HEK293 (cell line): ENCODE data around the gene POLDIP2.

Source experiments
- GFI1B ChIP-seq: fragments of 450-650 bp; formaldehyde crosslinking; IDR thresholded peaks from 2 replicates; pipeline ENCODE4 v1.5.1; 2016; ENCODE audit warnings: missing biosample characterization, missing genetic modification characterization
- GLI2 ChIP-seq: fragments of 450-650 bp; formaldehyde crosslinking; IDR thresholded peaks from 2 replicates; pipeline ENCODE4; 2017; ENCODE audit warnings: missing biosample characterization, missing genetic modification characterization, low read depth, borderline replicate concordance
- HOXC10 ChIP-seq: sonication (generic); formaldehyde crosslinking; IDR thresholded peaks from 2 replicates; pipeline ENCODE4 v1.8.1; 2023; ENCODE audit warnings: mild to moderate bottlenecking, missing genetic modification reagents
- KLF10 ChIP-seq: fragments of 450-650 bp; IDR thresholded peaks from 2 replicates; pipeline ENCODE4 v1.5.1; 2018; ENCODE audit warnings: missing biosample characterization, mild to moderate bottlenecking, missing genetic modification characterization
- KLF17 ChIP-seq: fragments of 450-650 bp; formaldehyde crosslinking; IDR thresholded peaks from 2 replicates; pipeline ENCODE4 v1.5.1; 2016; ENCODE audit warnings: missing biosample characterization, missing genetic modification characterization
- PBX3 ChIP-seq: sonication (generic); formaldehyde crosslinking; IDR thresholded peaks from 2 replicates; pipeline ENCODE4 v1.8.1; 2022; ENCODE audit warnings: mild to moderate bottlenecking, moderate library complexity, missing genetic modification reagents
- PRDM1 ChIP-seq: fragments of 450-650 bp; formaldehyde crosslinking; IDR thresholded peaks from 2 replicates; pipeline ENCODE4; 2016; ENCODE audit warnings: missing biosample characterization, missing genetic modification characterization
- PRDM2 ChIP-seq: fragments of 450-650 bp; formaldehyde crosslinking; IDR thresholded peaks from 2 replicates; pipeline ENCODE4 v1.5.1; 2016; ENCODE audit warnings: missing biosample characterization, missing genetic modification characterization, borderline replicate concordance
- PRDM6 ChIP-seq: fragments of 450-650 bp; formaldehyde crosslinking; IDR thresholded peaks from 2 replicates; pipeline ENCODE4 v1.5.1; 2017; ENCODE audit warnings: missing biosample characterization, missing genetic modification characterization
- SALL2 ChIP-seq: fragments of 450-650 bp; formaldehyde crosslinking; IDR thresholded peaks from 2 replicates; pipeline ENCODE4 v1.5.0; 2017; ENCODE audit warnings: missing biosample characterization, mild to moderate bottlenecking, missing genetic modification characterization, borderline replicate concordance
- SETDB1 ChIP-seq: IDR thresholded peaks from one replicate; pipeline ENCODE4 v1.6.1; 2017; ENCODE audit warnings: mild to moderate bottlenecking, low read length, moderate library complexity, mixed read lengths; ENCODE audit not compliant: insufficient read length
- YY1 ChIP-seq: fragments of 450-650 bp; formaldehyde crosslinking; IDR thresholded peaks from 2 replicates; pipeline ENCODE4 v1.5.1; 2018; ENCODE audit warnings: missing biosample characterization, missing genetic modification characterization
- ZBTB7A ChIP-seq: fragments of 450-650 bp; formaldehyde crosslinking; IDR thresholded peaks from 2 replicates; pipeline ENCODE4 v1.5.1; 2016; ENCODE audit warnings: low read depth, missing biosample characterization, missing genetic modification characterization
- ZIC2 ChIP-seq: fragments of 450-650 bp; formaldehyde crosslinking; IDR thresholded peaks from 2 replicates; pipeline ENCODE4 v1.5.1; 2016; ENCODE audit warnings: missing biosample characterization, missing genetic modification characterization
- ZNF133 ChIP-seq: fragments of 450-650 bp; formaldehyde crosslinking; IDR thresholded peaks from 2 replicates; pipeline ENCODE4 v1.5.1; 2016; ENCODE audit warnings: missing biosample characterization, missing genetic modification characterization
- ZNF146 ChIP-seq: fragments of 450-650 bp; formaldehyde crosslinking; IDR thresholded peaks from 2 replicates; pipeline ENCODE4 v1.5.1; 2016; ENCODE audit warnings: missing biosample characterization, missing genetic modification characterization
- ZNF214 ChIP-seq: fragments of 450-650 bp; formaldehyde crosslinking; IDR thresholded peaks from 2 replicates; pipeline ENCODE4 v1.5.1; 2017; ENCODE audit warnings: missing biosample characterization, mild to moderate bottlenecking, missing genetic modification characterization, borderline replicate concordance
- ZNF26 ChIP-seq: fragments of 450-650 bp; formaldehyde crosslinking; IDR thresholded peaks from 2 replicates; pipeline ENCODE4 v1.5.1; 2016; ENCODE audit warnings: missing biosample characterization, missing genetic modification characterization
- ZNF324 ChIP-seq: fragments of 450-650 bp; formaldehyde crosslinking; IDR thresholded peaks from 2 replicates; pipeline ENCODE4 v1.5.1; 2016; ENCODE audit warnings: missing biosample characterization, missing genetic modification characterization
- ZNF354C ChIP-seq: fragments of 450-650 bp; formaldehyde crosslinking; IDR thresholded peaks from 2 replicates; pipeline ENCODE4 v1.5.1; 2016; ENCODE audit warnings: missing biosample characterization, missing genetic modification characterization, low read depth, borderline replicate concordance
- ZNF37A ChIP-seq: fragments of 450-650 bp; IDR thresholded peaks from 2 replicates; pipeline ENCODE4 v1.5.1; 2018; ENCODE audit warnings: missing biosample characterization, missing genetic modification characterization
- ZNF48 ChIP-seq: fragments of 450-650 bp; formaldehyde crosslinking; IDR thresholded peaks from 2 replicates; pipeline ENCODE4 v1.5.1; 2016; ENCODE audit warnings: missing biosample characterization, missing genetic modification characterization
- ZNF560 ChIP-seq: fragments of 450-650 bp; formaldehyde crosslinking; IDR thresholded peaks from 2 replicates; pipeline ENCODE4 v1.5.1; 2017; ENCODE audit warnings: missing biosample characterization, missing genetic modification characterization, borderline replicate concordance
- ZNF610 ChIP-seq: fragments of 450-650 bp; formaldehyde crosslinking; IDR thresholded peaks from 2 replicates; pipeline ENCODE4 v1.5.1; 2016; ENCODE audit warnings: missing biosample characterization, missing genetic modification characterization, borderline replicate concordance
- ZNF621 ChIP-seq: fragments of 450-650 bp; formaldehyde crosslinking; IDR thresholded peaks from 2 replicates; pipeline ENCODE4 v1.5.1; 2017; ENCODE audit warnings: missing biosample characterization, missing genetic modification characterization
- ZNF629 ChIP-seq: fragments of 450-650 bp; formaldehyde crosslinking; IDR thresholded peaks from 2 replicates; pipeline ENCODE4 v1.5.1; 2017; ENCODE audit warnings: missing biosample characterization, missing genetic modification characterization
- ZNF660 ChIP-seq: fragments of 450-650 bp; IDR thresholded peaks from 2 replicates; pipeline ENCODE4 v1.5.1; 2018; ENCODE audit warnings: missing biosample characterization, mild to moderate bottlenecking, missing genetic modification characterization
- ZNF792 ChIP-seq: fragments of 450-650 bp; formaldehyde crosslinking; IDR thresholded peaks from 2 replicates; pipeline ENCODE4 v1.5.1; 2016; ENCODE audit warnings: missing biosample characterization, missing genetic modification characterization
- ZSCAN30 ChIP-seq: fragments of 450-650 bp; IDR thresholded peaks from 2 replicates; pipeline ENCODE4 v1.5.1; 2018; ENCODE audit warnings: missing biosample characterization, mild to moderate bottlenecking, missing genetic modification characterization, moderate library complexity

The POLDIP2 gene

GRCh38 chr17:28335201-28335958 lies 21.9 kb downstream of the POLDIP2 start, which contains the start of the genes IFT20 and TNFAIP1 (continued):
- TF ChIP-seq ZNF146 (no peak), ZNF26 (tag by site-specific recombination) (no peak), ZNF560 (no peak), ZBTB7A (tag by site-specific recombination) (peak; percentile 47; the same call in 1 of the 2 replicates), ZIC2 (tag by site-specific recombination) (peak; percentile 83), ZNF354C (tag by site-specific recombination) (no peak), SETDB1 (no peak), ZNF324 (peak; percentile 66; the same call in 1 of the 2 replicates), SALL2 (tag by site-specific recombination) (no peak), ZNF133 (no peak), PRDM1 (tag by site-specific recombination) (peak; percentile 15; the same call in 1 of the 2 replicates), YY1 (tag by site-specific recombination) (peak; percentile 83), PRDM6 (tag by site-specific recombination) (no peak; the same call in 1 of the 2 replicates), ZNF660 (tag by site-specific recombination) (no peak; the same call in 1 of the 2 replicates), ZNF610 (tag by site-specific recombination) (no peak; the same call in 1 of the 2 replicates), ZNF792 (tag by site-specific recombination) (0 out of 2 replicates have a peak, but pooled peaks have one; percentile 60), ZNF214 (tag by site-specific recombination) (no peak), KLF10 (peak; percentile 63; the same call in 1 of the 2 replicates), HOXC10 (CRISPR knock-in tag) (no peak), ZNF629 (tag by site-specific recombination) (peak; percentile 100), ZNF37A (tag by site-specific recombination) (no peak), KLF17 (peak; percentile 90), PRDM2 (tag by site-specific recombination) (no peak), PBX3 (CRISPR knock-in tag) (0 out of 2 replicates have a peak, but pooled peaks have one; percentile 28), ZNF621 (tag by site-specific recombination) (no peak), GLI2 (tag by site-specific recombination) (no peak), ZNF48 (tag by site-specific recombination) (no peak), GFI1B (tag by site-specific recombination) (no peak), ZSCAN30 (tag by site-specific recombination) (peak; percentile 31; the same call in 1 of the 2 replicates)
